ENCODE data around the gene GTPBP3. TPM values are rescaled to one million over a fixed set of nuclear protein-coding genes. Genes with fewer than 3 reads are reported as not detected.

Gene GTPBP3
- polyA plus RNA-seq, 4 donors: 9.2 to 18.5 (median 10.9) TPM

- FAIRE-seq (no peak), DNase-seq (peak; percentile 86 to 87)
- WGBS, 3 donors: 11 to 24% (median 21%) methylated on average over 47 to 64 of the region's 64 CpGs
Observed at GRCh38 chr19:17327654-17328516, 9.5 kb upstream of the GTPBP3 start.

GRCh38 chr19:17328517-17329365 is 8.6 kb upstream of the GTPBP3 start:
- FAIRE-seq: no peak

More at GRCh38 chr19:17327654-17328516, 9.5 kb upstream of the GTPBP3 start:
- Histone ChIP-seq H3K9me3 (ENCODE audit: control insufficient read depth in 2 of 2, insufficient read depth in 1 of 2, low read depth in 1 of 2, low read length in 1 of 2) (no peaks in the 10 kb centered on the region), H3K4me1 (ENCODE audit: control insufficient read depth in 3 of 3, insufficient read depth in 2 of 3, low read depth in 1 of 3, low read length in 2 of 3) (peaks cover 0 to 16% (median 5%) of the 10 kb centered on the region in 3 donors), H3K4me3 (ENCODE audit: low read depth in 1 of 3, low read length in 3 of 3) (peak overlapping the region; percentile 32 to 65 (median 50)), H3K27me3 (ENCODE audit: control insufficient read depth in 3 of 3, insufficient read depth in 3 of 3, low read length in 3 of 3) (peaks cover 0 to 15% (median 0%) of the 10 kb centered on the region in 3 donors), H3K36me3 (ENCODE audit: control insufficient read depth in 3 of 3, insufficient read depth in 2 of 3, low read depth in 1 of 3, low read length in 3 of 3) (peaks cover 0 to 26% (median 0%) of the 10 kb centered on the region in 3 donors), H3K27ac (ENCODE audit: low read depth in 1 of 3, low read length in 2 of 3) (peak overlapping the region in 2 of 3 donors; percentile 25 to 71)

GRCh38 chr19:17329366-17330261 is 7.7 kb upstream of the GTPBP3 start:
- Histone ChIP-seq H3K4me1 (ENCODE audit: control insufficient read depth in 3 of 3, insufficient read depth in 2 of 3, low read depth in 1 of 3, low read length in 2 of 3) (peaks cover 3 to 21% (median 5%) of the 10 kb centered on the region in 3 donors), H3K9me3 (ENCODE audit: control insufficient read depth in 2 of 2, insufficient read depth in 1 of 2, low read depth in 1 of 2, low read length in 1 of 2) (no peaks in the 10 kb centered on the region), H3K4me3 (ENCODE audit: low read depth in 1 of 3, low read length in 3 of 3) (peak overlapping the region in 1 of 3 donors; percentile 65), H3K36me3 (ENCODE audit: control insufficient read depth in 3 of 3, insufficient read depth in 2 of 3, low read depth in 1 of 3, low read length in 3 of 3) (peaks cover 0 to 26% (median 0%) of the 10 kb centered on the region in 3 donors), H3K27ac (ENCODE audit: low read depth in 1 of 3, low read length in 2 of 3) (no peak overlapping the region), H3K27me3 (ENCODE audit: control insufficient read depth in 3 of 3, insufficient read depth in 3 of 3, low read length in 3 of 3) (peaks cover 0 to 21% (median 0%) of the 10 kb centered on the region in 3 donors)
- DNase-seq (no peak), FAIRE-seq (no peak)
- 32 to 54% (median 42%) methylated on average over 48 to 51 of the region's 51 CpGs for WGBS, 3 donors

More at GRCh38 chr19:17328517-17329365, 8.6 kb upstream of the GTPBP3 start:
- Histone ChIP-seq H3K27me3 (ENCODE audit: control insufficient read depth in 3 of 3, insufficient read depth in 3 of 3, low read length in 3 of 3) (peaks cover 0 to 17% (median 0%) of the 10 kb centered on the region in 3 donors), H3K36me3 (ENCODE audit: control insufficient read depth in 3 of 3, insufficient read depth in 2 of 3, low read depth in 1 of 3, low read length in 3 of 3) (peaks cover 0 to 27% (median 0%) of the 10 kb centered on the region in 3 donors), H3K4me3 (ENCODE audit: low read depth in 1 of 3, low read length in 3 of 3) (peak overlapping the region; percentile 32 to 65 (median 50)), H3K9me3 (ENCODE audit: control insufficient read depth in 2 of 2, insufficient read depth in 1 of 2, low read depth in 1 of 2, low read length in 1 of 2) (no peaks in the 10 kb centered on the region), H3K4me1 (ENCODE audit: control insufficient read depth in 3 of 3, insufficient read depth in 2 of 3, low read depth in 1 of 3, low read length in 2 of 3) (peaks cover under 1 to 17% (median 5%) of the 10 kb centered on the region in 3 donors), H3K27ac (ENCODE audit: low read depth in 1 of 3, low read length in 2 of 3) (peak overlapping the region in 2 of 3 donors; percentile 25 to 71)
- DNase-seq: peak in 1 of 2 donors; percentile 44
- 3 to 8% (median 8%) methylated on average over 54 to 94 of the region's 94 CpGs for WGBS, 3 donors

GRCh38 chr19:17330262-17331044 is 6.9 kb upstream of the GTPBP3 start:
- FAIRE-seq (no peak), DNase-seq (no peak)
- Histone ChIP-seq H3K27ac (ENCODE audit: low read depth in 1 of 3, low read length in 2 of 3) (no peak overlapping the region), H3K36me3 (ENCODE audit: control insufficient read depth in 3 of 3, insufficient read depth in 2 of 3, low read depth in 1 of 3, low read length in 3 of 3) (peaks cover 0 to 21% (median 0%) of the 10 kb centered on the region in 3 donors), H3K4me3 (ENCODE audit: low read depth in 1 of 3, low read length in 3 of 3) (no peak overlapping the region), H3K4me1 (ENCODE audit: control insufficient read depth in 3 of 3, insufficient read depth in 2 of 3, low read depth in 1 of 3, low read length in 2 of 3) (peaks cover 3 to 26% (median 8%) of the 10 kb centered on the region in 3 donors), H3K9me3 (ENCODE audit: control insufficient read depth in 2 of 2, insufficient read depth in 1 of 2, low read depth in 1 of 2, low read length in 1 of 2) (no peaks in the 10 kb centered on the region), H3K27me3 (ENCODE audit: control insufficient read depth in 3 of 3, insufficient read depth in 3 of 3, low read length in 3 of 3) (peaks cover 0 to 21% (median 0%) of the 10 kb centered on the region in 3 donors)
- 67 to 85% (median 72%) methylated on average over 24 of the region's 24 CpGs for WGBS, 3 donors

- no peaks in the 10 kb centered on the region for H3K9me3 ChIP-seq (ENCODE audit: control insufficient read depth in 2 of 2, insufficient read depth in 1 of 2, low read depth in 1 of 2, low read length in 1 of 2)
- DNase-seq: no peak
- no peak overlapping the region for H3K4me3 ChIP-seq (ENCODE audit: low read depth in 1 of 3, low read length in 3 of 3)
- peaks cover 0 to 21% (median 0%) of the 10 kb centered on the region in 3 donors for H3K27me3 ChIP-seq (ENCODE audit: control insufficient read depth in 3 of 3, insufficient read depth in 3 of 3, low read length in 3 of 3)
- peaks cover 3 to 27% (median 8%) of the 10 kb centered on the region in 3 donors for H3K4me1 ChIP-seq (ENCODE audit: control insufficient read depth in 3 of 3, insufficient read depth in 2 of 3, low read depth in 1 of 3, low read length in 2 of 3)
- FAIRE-seq: no peak
- H3K36me3 ChIP-seq (ENCODE audit: control insufficient read depth in 3 of 3, insufficient read depth in 2 of 3, low read depth in 1 of 3, low read length in 3 of 3): peaks cover 0 to 21% (median 0%) of the 10 kb centered on the region in 3 donors
- H3K27ac ChIP-seq (ENCODE audit: low read depth in 1 of 3, low read length in 2 of 3): no peak overlapping the region
- WGBS, 3 donors: 30 to 71% (median 45%) methylated on average over 13 of the region's 13 CpGs
Observed at GRCh38 chr19:17331045-17331558, 6.3 kb upstream of the GTPBP3 start.

- Histone ChIP-seq H3K36me3 (ENCODE audit: control insufficient read depth in 3 of 3, insufficient read depth in 2 of 3, low read depth in 1 of 3, low read length in 3 of 3) (peaks cover 0 to 17% (median 0%) of the 10 kb centered on the region in 3 donors), H3K4me3 (ENCODE audit: low read depth in 1 of 3, low read length in 3 of 3) (no peak overlapping the region), H3K9me3 (ENCODE audit: control insufficient read depth in 2 of 2, insufficient read depth in 1 of 2, low read depth in 1 of 2, low read length in 1 of 2) (no peaks in the 10 kb centered on the region), H3K27me3 (ENCODE audit: control insufficient read depth in 3 of 3, insufficient read depth in 3 of 3, low read length in 3 of 3) (peaks cover 0 to 21% (median 0%) of the 10 kb centered on the region in 3 donors), H3K27ac (ENCODE audit: low read depth in 1 of 3, low read length in 2 of 3) (no peak overlapping the region), H3K4me1 (ENCODE audit: control insufficient read depth in 3 of 3, insufficient read depth in 2 of 3, low read depth in 1 of 3, low read length in 2 of 3) (peaks cover 3 to 30% (median 8%) of the 10 kb centered on the region in 3 donors)
- FAIRE-seq (no peak), DNase-seq (no peak)
- WGBS, 3 donors: 88 to 94% (median 93%) methylated on average over 8 of the region's 8 CpGs
Observed at GRCh38 chr19:17332360-17332676, 5.0 kb upstream of the GTPBP3 start.

Measured in small intestine (tissue), 7 donors.